Muscle of arm (tissue), 14 donors: ENCODE measurements around the gene MRPL12. TPM values are rescaled to one million over a fixed set of nuclear protein-coding genes. Genes with fewer than 3 reads are reported as not detected.
"Not testable (repeated sequence)": the region's sequence is repeated elsewhere in the genome, so short reads cannot be mapped to it uniquely, and the experiment has no call there.

ENCODE experiments used
- DNase-seq: peaks from one replicate; pipeline ENCODE4 v3.0.0-alpha.2; 2013
- long read RNA-seq, 11 donors: transcript quantifications; one replicate each; lab custom pipeline, GENCODE V29; 2026
- polyA plus RNA-seq, 12 donors: library from polyadenylated mRNA; unstranded; fragments of 120-200 nt; gene quantifications; one replicate each; pipeline ENCODE4 v1.2.1, GENCODE V29; 2013; ENCODE audit not compliant: insufficient read length in 12 of 12

Gene MRPL12
- 100 to 1,000 TPM in 1 of 12 donors, 10 to 100 TPM in 10, not detected in 1; 28.6 to 123 (median 48.1) TPM for polyA plus RNA-seq
- long read RNA-seq, donor 1, transcript MRPL12-201 (5 exons, 1,028 nt), result major isoform, 56 of 61 reads
- long read RNA-seq, donor 1, partial matches to known transcripts, result 5 of 61 reads
- long read RNA-seq, donor 1, other reads (novel, unspliced or antisense), result 0 of 61 reads
- long read RNA-seq, donor 2, transcript MRPL12-201 (5 exons, 1,028 nt), result major isoform, 59 of 59 reads
- long read RNA-seq, donor 2, partial matches to known transcripts, result 0 of 59 reads
- long read RNA-seq, donor 2, other reads (novel, unspliced or antisense), result 0 of 59 reads
- long read RNA-seq, donor 3, transcript MRPL12-201 (5 exons, 1,028 nt), result major isoform, 30 of 30 reads
- long read RNA-seq, donor 3, partial matches to known transcripts, result 0 of 30 reads
- long read RNA-seq, donor 3, other reads (novel, unspliced or antisense), result 0 of 30 reads
- long read RNA-seq, donor 4, transcript MRPL12-201 (5 exons, 1,028 nt), result major isoform, 16 of 16 reads
- long read RNA-seq, donor 4, partial matches to known transcripts, result 0 of 16 reads
- long read RNA-seq, donor 4, other reads (novel, unspliced or antisense), result 0 of 16 reads
- long read RNA-seq, donor 5, transcript MRPL12-201 (5 exons, 1,028 nt), result major isoform, 70 of 75 reads
- long read RNA-seq, donor 5, partial matches to known transcripts, result 5 of 75 reads
- long read RNA-seq, donor 5, other reads (novel, unspliced or antisense), result 0 of 75 reads
- long read RNA-seq, donor 6, transcript MRPL12-201 (5 exons, 1,028 nt), result major isoform, 30 of 35 reads
- long read RNA-seq, donor 6, partial matches to known transcripts, result 5 of 35 reads
- long read RNA-seq, donor 6, other reads (novel, unspliced or antisense), result 0 of 35 reads
- long read RNA-seq, donor 7, transcript MRPL12-201 (5 exons, 1,028 nt), result major isoform, 21 of 21 reads
- long read RNA-seq, donor 7, partial matches to known transcripts, result 0 of 21 reads
- long read RNA-seq, donor 7, other reads (novel, unspliced or antisense), result 0 of 21 reads
- long read RNA-seq, donor 8, transcript MRPL12-201 (5 exons, 1,028 nt), result major isoform, 67 of 72 reads
- long read RNA-seq, donor 8, partial matches to known transcripts, result 5 of 72 reads
- long read RNA-seq, donor 8, other reads (novel, unspliced or antisense), result 0 of 72 reads
- long read RNA-seq, donor 9, transcript MRPL12-201 (5 exons, 1,028 nt), result major isoform, 38 of 38 reads
- long read RNA-seq, donor 9, partial matches to known transcripts, result 0 of 38 reads
- long read RNA-seq, donor 9, other reads (novel, unspliced or antisense), result 0 of 38 reads
- long read RNA-seq, donor 10, transcript MRPL12-201 (5 exons, 1,028 nt), result major isoform, 55 of 55 reads
- long read RNA-seq, donor 10, partial matches to known transcripts, result 0 of 55 reads
- long read RNA-seq, donor 10, other reads (novel, unspliced or antisense), result 0 of 55 reads
- long read RNA-seq, donor 11, transcript MRPL12-201 (5 exons, 1,028 nt), result major isoform, 45 of 45 reads
- long read RNA-seq, donor 11, partial matches to known transcripts, result 0 of 45 reads
- long read RNA-seq, donor 11, other reads (novel, unspliced or antisense), result 0 of 45 reads

DNA sequence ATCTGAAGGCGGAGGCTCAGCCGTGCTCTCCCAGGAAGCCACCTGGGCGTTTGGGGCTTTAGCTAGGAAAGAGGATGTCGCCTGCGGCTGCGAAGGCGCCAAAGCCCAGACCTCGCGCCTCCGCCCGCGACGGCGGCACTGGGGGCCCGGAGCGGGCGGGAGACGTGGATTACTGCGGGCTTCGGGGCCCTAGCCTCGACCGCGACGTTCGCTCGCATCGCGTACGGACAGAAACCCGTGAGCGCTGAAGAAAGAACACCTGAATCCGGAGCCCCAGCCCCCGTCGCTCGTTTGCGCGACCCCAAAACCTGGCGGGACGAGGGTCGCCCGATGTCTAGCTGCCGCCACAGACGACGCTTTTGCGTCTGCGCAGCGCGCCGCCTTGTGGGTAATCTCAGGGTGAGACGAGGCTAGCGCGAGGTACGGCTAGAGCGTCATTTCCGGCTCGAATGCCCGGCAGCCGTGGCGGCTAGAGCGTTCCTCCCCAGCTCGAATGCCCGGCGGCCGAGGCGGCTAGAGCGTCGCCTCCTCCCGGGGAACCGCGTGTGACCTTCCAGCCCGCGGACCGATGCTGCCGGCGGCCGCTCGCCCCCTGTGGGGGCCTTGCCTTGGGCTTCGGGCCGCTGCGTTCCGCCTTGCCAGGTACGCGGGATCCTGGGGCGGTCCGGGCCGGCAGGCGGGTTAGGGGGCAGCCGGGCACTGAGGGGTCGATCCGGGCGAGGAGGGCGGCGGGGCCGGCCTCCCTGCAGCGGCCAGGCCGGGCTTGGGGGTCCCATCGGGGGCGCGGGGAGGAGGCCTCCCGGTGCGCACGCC, at the start of gene MRPL12:
TSS of gene MRPL12 (plus strand) at position 434 of the 813 bp plus-strand sequence. CDS start at position 569, 135 bp downstream.
- DNase-seq, result peak; percentile 93

DNA sequence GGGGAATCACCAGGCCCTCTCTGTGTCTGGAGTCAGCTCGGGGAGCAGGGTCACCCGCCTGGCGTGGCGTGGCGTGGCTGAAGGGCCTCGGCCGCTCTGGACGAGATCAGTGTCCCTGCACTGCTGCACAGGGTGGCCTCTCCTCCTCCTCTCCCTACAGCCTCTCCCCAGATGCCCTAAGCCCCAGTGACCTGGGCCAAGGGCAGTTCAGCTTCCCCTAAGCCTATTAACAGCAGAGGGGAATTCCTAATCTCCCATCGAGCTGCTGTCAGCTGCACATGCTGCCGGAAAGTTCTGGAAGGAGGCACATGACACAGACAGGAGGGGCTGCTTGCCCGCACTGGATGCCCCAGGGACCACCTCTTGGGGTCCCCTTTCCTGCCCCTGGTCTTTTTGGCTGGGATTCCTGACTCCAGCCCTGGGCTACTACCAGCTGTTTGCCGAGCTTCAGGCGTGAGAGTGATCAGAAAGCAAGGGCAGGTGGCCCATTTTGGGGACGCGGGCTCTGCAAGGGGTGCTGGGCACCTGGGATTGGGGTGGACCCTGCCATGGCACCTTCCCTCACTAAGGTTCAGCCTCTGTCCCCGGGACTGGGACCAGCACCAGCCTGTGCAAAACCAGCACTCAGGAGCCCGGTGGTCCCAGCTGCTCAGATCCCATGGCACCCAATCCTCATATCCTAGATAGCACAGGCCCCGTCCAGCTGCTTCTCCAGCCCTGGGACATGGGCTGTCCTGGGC, 47.6 kb upstream of the MRPL12 start:
- no peak for DNase-seq

DNA sequence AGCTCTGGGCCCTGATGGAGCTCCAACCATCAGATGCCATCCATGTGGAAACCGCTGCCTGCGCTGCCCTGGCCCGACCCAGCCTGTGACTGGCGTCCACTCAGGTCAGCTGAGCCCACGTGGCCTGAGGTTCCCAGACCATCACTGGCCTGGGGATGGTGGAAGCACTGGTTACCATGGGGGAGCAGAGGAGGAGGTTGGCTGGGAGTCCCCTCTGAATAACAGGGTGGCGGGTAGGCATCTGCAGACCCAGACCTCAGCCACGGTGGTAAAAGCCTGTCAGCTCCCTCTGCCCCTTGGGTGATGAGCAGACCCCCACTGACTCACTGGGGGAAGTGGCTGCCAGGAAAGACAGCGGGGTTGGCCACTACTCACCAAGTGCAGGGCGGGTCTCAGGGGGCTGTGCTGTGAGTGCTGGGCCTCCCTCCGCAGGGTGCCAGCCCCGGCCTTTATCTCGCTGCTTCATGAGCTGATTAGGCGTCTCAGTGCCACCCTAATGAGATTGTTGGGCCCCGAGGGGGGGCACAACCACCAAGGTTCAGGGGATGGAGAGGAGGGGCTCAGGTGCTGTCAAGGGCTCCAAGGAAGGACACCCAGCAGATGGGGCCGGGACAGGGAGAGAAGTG, 46.9 kb upstream of the MRPL12 start, which contains the start of gene PDE6G:
TSS of gene PDE6G (minus strand) at position 425 of the 626 bp plus-strand sequence. CDS start 3,237 bp downstream, outside the sequence.
- no peak for DNase-seq

DNA sequence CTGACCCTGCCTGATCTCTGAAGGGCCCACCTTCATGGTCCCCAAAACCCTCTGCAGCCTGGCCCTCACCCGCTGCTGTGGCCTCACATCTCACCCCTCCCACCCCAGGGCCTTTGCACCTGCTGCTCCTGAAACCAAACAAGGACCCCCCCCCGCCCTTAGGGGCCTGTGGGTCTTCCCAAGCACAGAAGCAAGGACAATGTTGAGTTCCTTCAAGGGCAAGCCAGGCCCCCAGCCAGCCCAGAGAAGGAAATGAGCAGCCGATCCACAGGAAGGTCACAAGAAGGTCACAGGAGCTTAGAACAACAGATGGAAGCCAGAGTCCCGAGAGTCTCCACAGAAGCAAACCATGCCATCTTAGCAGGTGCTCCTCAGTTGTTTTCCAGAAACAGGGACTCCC, 46.3 kb upstream of the MRPL12 start:
- DNase-seq, result no peak

DNA sequence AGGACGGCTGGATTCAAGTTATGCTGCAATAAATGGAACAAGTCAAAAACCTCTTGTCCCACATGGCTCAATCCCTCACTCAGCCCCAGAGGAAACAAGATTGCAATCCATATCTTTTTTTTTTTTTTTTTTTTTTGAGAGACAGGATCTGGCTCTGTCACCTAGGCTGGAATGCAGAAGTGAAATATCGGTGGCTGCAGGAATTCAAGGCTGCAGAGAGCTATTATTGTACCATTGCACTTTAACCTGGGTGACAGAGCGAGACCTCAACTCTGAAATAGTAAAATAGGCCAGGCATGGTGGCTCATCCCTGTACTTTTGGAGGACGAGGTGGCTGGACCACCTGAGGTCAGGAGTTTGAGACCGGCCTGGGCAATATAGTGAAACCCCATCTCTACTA, 44.1 kb upstream of the MRPL12 start:
- DNase-seq, result no peak

DNA sequence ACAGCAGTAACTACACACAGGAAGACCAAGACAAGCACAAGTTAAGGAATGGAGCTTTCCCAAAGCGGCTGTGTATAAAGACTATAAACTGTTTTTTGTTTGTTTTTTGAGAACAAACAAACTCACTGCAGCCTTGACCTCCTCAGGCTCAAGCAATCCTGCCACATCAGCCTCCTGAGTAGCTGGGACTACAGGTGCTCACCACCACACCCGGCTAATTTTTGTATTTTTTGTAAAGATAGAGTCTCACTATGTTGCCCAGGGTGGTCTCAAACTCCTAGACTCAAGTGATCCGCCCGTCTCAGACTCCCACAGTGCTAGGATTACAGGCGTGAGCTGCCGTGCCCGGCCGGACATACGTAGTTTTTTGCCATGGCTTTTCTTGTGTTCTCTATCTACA, 42.7 kb upstream of the MRPL12 start:
- no peak for DNase-seq

DNA sequence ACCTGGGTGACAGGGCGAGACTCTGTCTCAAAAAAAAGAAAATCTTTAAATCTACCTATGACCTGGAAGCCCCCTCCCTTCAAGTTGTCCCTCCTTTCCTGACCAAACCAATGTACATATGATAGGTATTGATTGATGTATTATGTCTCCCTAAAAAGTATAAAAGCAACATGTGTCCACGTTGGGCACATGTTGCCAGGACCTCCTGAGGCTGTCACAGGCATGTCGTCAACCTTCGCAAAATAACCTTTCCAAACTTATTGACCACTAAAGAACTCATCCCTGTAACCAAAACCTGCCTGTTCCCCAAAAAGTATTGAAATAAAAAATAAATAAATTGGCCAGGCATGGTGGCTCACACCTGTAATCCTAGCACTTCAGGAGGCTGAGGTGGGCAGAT, 41.2 kb upstream of the MRPL12 start:
- DNase-seq, result no peak

DNA sequence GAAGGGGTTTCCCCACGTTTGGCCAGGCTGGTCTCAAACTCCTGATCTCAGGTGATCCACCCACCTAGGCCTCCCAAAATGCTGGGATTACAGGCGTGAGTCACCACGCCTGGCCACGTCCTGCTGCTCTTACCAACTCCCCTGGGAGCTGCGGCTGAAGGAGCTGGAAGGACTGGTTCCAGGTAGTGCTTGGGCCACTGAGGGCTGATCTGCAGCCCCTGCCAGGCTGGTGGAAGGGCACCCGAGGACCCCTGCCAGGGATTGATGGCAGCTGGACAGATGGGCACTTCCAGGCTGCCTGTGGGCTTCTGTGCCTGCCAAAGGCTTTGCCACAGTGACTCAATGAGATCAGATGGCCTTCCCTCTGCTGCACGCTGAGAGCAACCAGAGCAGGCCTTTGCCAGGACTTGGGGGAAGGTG, 39.1 kb upstream of the MRPL12 start:
- no peak for DNase-seq

DNA sequence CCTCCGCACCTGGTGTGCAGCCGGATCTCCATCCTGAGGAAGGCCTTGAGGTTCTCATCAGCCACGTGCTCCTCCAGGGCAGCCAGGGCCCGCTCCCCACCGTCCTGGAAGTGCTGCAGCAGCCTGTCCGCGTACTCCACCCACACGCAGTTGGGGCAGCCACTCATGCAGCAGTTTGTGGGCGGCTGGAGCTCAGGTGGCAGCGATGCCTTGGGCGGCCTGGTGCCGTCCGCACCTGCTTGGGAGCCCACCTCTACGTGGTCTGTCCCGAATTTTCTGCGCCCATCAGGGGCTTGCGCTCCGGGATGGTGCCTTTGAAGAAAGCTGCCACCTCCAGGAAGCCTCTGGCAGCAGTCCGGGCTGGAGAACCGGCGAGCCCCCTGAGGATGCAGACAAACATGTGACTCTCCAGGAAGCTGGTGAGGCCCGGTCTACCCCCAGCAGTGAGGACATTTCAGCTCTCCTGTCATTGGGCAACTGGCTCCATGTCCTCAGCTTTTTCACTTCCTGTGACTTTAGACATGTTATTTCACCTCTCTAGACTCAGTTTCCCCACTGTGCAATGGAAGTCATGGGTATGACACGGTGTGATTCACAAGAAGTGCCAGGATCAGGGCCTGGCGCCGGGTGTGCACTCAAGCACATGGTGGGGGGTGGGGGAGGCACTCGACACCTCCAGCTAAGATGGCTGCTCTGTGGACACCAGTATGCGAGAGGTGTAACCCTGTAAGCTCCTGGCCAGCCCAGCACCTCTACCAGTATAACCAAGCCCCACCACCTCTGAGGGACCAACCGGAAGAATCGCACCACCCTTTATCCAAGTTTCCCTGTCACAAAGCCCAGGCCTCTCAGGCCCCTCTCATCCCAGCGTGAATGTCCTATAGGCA, 37.7 kb upstream of the MRPL12 start:
- DNase-seq, result no peak

DNA sequence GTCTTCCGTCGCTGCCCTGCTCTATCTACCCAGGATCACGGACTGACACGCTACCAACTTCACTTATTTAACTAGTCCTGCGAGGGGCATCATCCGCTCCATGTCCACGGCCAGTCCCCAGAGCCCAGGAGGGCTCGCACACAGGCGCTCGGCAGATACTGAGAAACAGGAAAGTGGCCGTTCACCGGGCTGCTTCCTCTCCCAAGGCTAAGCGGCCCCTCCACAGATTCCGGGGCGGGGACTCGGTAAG, 37.1 kb upstream of the MRPL12 start:
- no peak for DNase-seq

DNA sequence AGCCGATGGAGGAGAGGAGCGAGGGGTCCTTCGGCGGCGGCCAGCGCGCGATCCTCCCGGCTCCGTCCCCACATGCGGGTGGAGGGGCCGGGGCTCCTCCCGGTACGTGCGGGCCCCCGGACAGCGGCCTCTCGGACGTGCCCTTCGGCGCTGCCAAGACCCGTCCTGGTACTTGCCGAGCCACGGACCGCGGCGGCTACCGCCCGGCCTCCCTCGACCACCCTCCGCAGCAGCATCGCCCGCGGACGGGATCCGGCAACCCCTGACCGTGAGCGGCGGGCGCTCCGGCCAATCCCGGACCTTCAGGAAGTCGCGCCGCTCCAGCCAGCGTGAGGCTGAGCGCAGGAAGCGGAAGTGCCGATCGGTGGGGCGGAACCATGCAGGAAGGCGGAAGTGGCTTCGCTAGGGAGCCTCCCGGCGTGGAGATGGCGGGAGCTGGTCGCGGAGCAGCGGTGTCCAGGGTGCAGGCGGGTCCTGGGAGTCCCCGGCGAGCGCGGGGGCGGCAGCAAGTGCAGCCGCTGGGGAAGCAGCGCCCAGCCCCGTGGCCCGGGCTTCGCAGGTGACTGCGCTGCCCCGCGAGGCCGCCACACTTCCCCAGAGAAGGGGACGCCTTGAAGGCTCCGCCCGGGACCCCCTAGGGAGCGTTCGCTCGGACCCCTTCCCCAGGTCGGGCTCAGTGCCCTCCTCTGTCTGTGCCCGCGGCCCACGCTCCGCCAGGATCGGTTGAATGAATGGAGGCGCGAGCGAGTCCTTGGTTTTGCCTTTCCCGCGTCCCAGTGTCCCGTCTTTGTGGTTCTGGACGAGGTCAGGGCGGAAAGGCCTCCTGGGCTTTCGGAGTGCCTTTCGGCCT, 36.6 kb upstream of the MRPL12 start, which contains the start of the genes CCDC137 and OXLD1:
TSS of gene CCDC137 (plus strand) at position 396 of the 850 bp plus-strand sequence. CDS start at position 426, 30 bp downstream.
TSS of gene OXLD1 (minus strand) at position 264 of the 850 bp plus-strand sequence. CDS start at position 236, 28 bp downstream.
- peak; percentile 96 for DNase-seq

DNA sequence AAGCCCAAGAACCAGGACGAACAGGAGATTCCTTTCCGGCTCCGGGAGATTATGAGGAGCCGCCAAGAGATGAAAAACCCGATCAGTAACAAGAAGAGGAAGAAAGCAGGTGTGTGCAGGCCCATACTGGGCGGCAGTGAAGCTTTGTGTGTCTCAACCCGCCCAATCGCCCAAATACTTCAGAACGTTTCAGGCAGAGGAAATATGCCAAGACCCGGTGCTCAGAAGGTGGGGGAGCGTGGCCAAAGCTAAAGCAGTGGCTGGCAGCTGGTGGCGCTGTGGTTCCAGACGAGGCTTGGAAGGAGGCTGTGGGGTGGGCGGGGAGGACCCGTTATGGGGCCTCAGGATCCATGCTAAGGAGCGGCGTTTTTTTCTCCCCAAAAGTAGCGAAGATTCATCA, 35.4 kb upstream of the MRPL12 start:
- DNase-seq, result no peak

DNA sequence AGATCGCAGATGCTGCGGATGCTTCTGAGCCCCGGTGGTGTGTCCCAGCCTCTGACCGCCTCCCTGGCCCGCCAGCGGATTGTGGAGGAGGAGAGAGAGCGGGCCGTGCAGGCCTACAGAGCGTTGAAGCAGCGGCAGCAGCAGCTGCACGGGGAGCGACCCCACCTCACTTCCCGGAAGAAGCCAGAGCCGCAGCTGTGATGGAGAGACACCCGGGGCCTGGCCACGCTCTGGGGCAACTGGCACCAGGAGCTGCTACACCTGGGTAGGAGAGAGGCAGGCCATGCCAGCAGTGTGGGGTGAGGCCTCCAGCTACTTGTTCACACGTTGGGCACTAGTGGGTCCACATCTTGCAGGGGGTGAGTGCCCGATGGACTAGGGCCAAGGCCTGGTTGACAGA, 30.7 kb upstream of the MRPL12 start:
- DNase-seq, result no peak

DNA sequence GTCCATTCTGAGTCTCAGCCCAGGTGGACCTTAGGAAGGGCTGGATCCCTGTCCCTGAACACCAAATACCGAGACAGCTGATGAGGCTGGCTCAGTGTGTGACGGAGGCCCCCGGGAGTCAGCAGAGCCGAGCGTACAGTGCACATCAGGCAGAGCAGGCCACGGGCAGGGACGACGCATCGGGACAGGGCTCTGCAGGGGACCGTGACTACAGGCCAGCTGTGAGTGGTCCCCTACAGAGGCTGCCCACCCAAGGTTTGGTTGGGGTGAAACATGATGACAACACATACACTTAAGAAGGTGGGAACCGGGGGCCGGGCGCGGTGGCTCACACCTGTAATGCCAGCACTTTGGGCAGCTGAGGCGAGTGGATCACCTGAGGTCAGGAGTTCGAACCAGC, 30.2 kb upstream of the MRPL12 start:
- no peak for DNase-seq

DNA sequence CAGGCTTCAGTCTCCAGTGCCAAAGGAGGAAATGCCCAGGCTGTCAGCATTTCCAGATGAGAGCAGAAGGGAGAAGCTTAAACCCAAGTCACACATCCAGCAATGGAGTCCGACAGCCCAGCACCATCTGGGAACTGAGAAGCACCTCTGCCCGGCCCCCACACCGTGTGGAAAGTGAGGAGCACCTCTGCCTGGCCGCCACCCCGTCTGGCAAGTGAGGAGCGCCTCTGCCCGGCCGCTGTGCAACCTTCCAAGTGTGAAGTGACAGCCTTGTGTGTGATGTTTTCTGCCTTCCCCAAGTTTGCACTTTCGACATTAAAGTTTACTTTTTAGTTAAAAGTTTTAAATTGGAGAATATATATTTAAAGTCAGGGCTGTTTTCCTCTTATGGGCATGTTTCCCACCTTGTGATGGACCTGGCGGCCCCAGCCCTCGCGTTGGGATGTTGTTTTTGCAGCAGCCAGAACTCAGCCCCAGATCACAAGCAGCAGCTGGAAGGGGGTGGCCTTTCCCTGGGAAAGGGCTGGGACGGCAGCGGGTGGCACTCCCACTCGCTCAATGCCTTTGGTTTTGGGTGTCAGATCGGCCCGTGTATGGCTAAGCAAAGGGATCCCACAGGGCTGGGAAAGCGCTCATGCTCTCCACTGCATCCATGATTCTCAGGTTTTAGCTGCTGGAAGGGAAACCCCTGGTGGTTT, 29.5 kb upstream of the MRPL12 start:
- DNase-seq, result no peak

DNA sequence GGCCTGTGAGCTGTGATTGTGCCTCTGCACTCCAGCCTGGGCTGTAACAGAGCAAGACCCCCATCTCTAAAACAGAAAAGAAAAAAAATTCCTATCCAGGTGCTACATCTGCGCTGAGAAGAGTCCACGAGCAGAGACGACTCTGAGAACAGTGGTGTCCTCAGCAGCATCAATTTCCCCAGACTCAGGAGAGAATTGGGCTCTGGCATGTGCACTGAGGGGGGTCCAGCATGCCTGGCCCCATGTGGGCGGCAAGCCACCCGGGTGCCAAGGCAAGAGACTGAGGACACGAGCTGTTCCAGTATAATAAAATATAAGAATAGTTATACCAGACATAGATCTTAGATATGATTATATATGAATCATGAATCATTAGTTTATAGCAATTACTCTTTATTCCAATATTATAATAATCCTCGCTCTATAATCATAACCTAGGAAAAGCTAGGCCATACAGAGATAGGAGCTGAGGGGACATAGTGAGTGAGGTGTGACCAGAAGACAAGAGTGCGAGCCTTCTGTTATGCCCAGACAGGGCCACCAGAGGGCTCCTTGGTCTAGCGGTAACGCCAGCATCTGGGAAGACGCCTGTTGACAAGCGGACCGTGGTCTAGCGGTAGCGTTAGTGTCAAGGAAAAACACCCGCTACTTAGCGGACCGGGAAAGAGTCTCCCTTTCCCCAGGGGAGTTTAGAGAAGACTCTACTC, 27.5 kb upstream of the MRPL12 start:
- not testable (repeated sequence) for DNase-seq
